ENCODE results near the gene IL12RB2. TPM values are rescaled to one million over a fixed set of nuclear protein-coding genes. Genes with fewer than 3 reads are reported as not detected.

The IL12RB2 gene
- total RNA-seq, 1 donor from 2014 or later = 1.3 TPM

- Histone ChIP-seq H3K9me3 (no peaks in the 10 kb centered on the region), H3K4me1 (no peaks in the 10 kb centered on the region), H3K27me3 (ENCODE audit: low read depth) (no peaks in the 10 kb centered on the region), H3K27ac (no peak overlapping the region), H3K36me3 (no peaks in the 10 kb centered on the region), H3K4me3 (no peak overlapping the region)
- no peak for DNase-seq
- TF ChIP-seq CTCF (IDR thresholded peaks at IDR 0.05) = no peak
- ATAC-seq = no peak
- intact Hi-C loops (cut with DNase I) = no loop called here
These were observed 10.1 kb downstream of the IL12RB2 start for GRCh38 chr1:67317803-67318202.

- Histone ChIP-seq H3K9me3 (no peaks in the 10 kb centered on the region), H3K27ac (no peak overlapping the region), H3K36me3 (no peaks in the 10 kb centered on the region), H3K4me1 (no peaks in the 10 kb centered on the region), H3K4me3 (no peak overlapping the region), H3K27me3 (ENCODE audit: low read depth) (no peaks in the 10 kb centered on the region)
- no peak for TF ChIP-seq CTCF (IDR thresholded peaks at IDR 0.05)
- DNase-seq = no peak
- ATAC-seq = no peak
- intact Hi-C loops (cut with DNase I) = no loop called here
These were observed 14.8 kb downstream of the IL12RB2 start for GRCh38 chr1:67322442-67322841.

- H3K9me3 ChIP-seq = no peaks in the 10 kb centered on the region
- no peak overlapping the region for H3K4me3 ChIP-seq
- DNase-seq (no peak), ATAC-seq (no peak)
- intact Hi-C loops (cut with DNase I) = no loop called here
- TF ChIP-seq CTCF (IDR thresholded peaks at IDR 0.05) = no peak
- H3K4me1 ChIP-seq = no peaks in the 10 kb centered on the region
- H3K36me3 ChIP-seq = no peaks in the 10 kb centered on the region
- H3K27me3 ChIP-seq (ENCODE audit: low read depth) = no peaks in the 10 kb centered on the region
- H3K27ac ChIP-seq = no peak overlapping the region
These were observed 15.4 kb downstream of the IL12RB2 start for GRCh38 chr1:67323087-67323486.

GRCh38 chr1:67324068-67324467 is 16.4 kb downstream of the IL12RB2 start:
- ATAC-seq (no peak), DNase-seq (no peak)
- no peak overlapping the region for H3K27ac ChIP-seq
- intact Hi-C loops (cut with DNase I) = no loop called here
- H3K9me3 ChIP-seq = no peaks in the 10 kb centered on the region
- TF ChIP-seq CTCF (IDR thresholded peaks at IDR 0.05) = no peak
- no peaks in the 10 kb centered on the region for H3K36me3 ChIP-seq
- H3K4me1 ChIP-seq = no peaks in the 10 kb centered on the region
- H3K27me3 ChIP-seq (ENCODE audit: low read depth) = no peaks in the 10 kb centered on the region
- H3K4me3 ChIP-seq = no peak overlapping the region

- ATAC-seq (no peak), DNase-seq (no peak)
- intact Hi-C loops (cut with DNase I) = no loop called here
- H3K27me3 ChIP-seq (ENCODE audit: low read depth) = no peaks in the 10 kb centered on the region
- TF ChIP-seq CTCF (IDR thresholded peaks at IDR 0.05) = no peak
- no peaks in the 10 kb centered on the region for H3K4me1 ChIP-seq
- no peaks in the 10 kb centered on the region for H3K9me3 ChIP-seq
- H3K27ac ChIP-seq = no peak overlapping the region
- H3K36me3 ChIP-seq = no peaks in the 10 kb centered on the region
- no peak overlapping the region for H3K4me3 ChIP-seq
These were observed 20.3 kb downstream of the IL12RB2 start for GRCh38 chr1:67327864-67328466.
